ENCODE data around the gene FBXL19. TPM values are rescaled to one million over a fixed set of nuclear protein-coding genes. Genes with fewer than 3 reads are reported as not detected.

The FBXL19 gene
- total and polyA plus RNA-seq, 2 of the 8 experiments (the other 6 are each of a cell fraction or from before 2014, with no cell fraction given) = 47.2 to 72.2 TPM

- Histone ChIP-seq H2BK15ac (ENCODE audit: low read length) (no peak overlapping the region), H3K4ac (replicated peaks; ENCODE audit: insufficient read length, low read depth, low read length) (no peak overlapping the region), H3K4me2 (ENCODE audit: insufficient read depth in 1 of 2, low read depth in 2 of 2, low read length in 2 of 2) (no peak overlapping the region), H3K4me3 (ENCODE audit: extremely low read depth in 1 of 4, insufficient read depth in 2 of 4, low read depth in 3 of 4, low read length in 4 of 4) (no peak overlapping the region), H2BK120ac (replicated peaks; ENCODE audit: low read depth, low read length) (no peak overlapping the region), H4K20me1 (replicated peaks in 1 of 2; ENCODE audit: control insufficient read depth in 1 of 2, insufficient read depth in 2 of 2, low read length in 2 of 2) (peaks cover 3 to 5% of the 10 kb centered on the region in 2 experiments), H3K79me2 (ENCODE audit: control insufficient read depth in 1 of 2, insufficient read depth in 2 of 2, low read length in 2 of 2) (peaks cover 0 to 10% of the 10 kb centered on the region in 2 experiments; a peak in 2 of 4 replicates), H2AFZ (ENCODE audit: low read length) (no peak overlapping the region), H3K27ac (ENCODE audit: low read depth, low read length) (no peak overlapping the region), H2BK12ac (ENCODE audit: low read depth, low read length) (no peak overlapping the region), H3K23me2 (ENCODE audit: low read depth, low read length) (peaks cover 3% of the 10 kb centered on the region; the same call in 1 of the 2 replicates), H3K9me3 (ENCODE audit: insufficient read depth in 2 of 2, low read depth in 1 of 2, low read length in 1 of 2) (no peaks in the 10 kb centered on the region), H3K36me3 (ENCODE audit: control insufficient read depth in 2 of 4, insufficient read depth in 4 of 4, low read length in 3 of 4) (peaks cover 8 to 42% (median 26%) of the 10 kb centered on the region in 4 experiments; a peak in 7 of 8 replicates), H3K9ac (replicated peaks in 1 of 4; ENCODE audit: extremely low read depth in 1 of 4, low read depth in 3 of 4, low read length in 3 of 4) (no peak overlapping the region), H3K79me1 (ENCODE audit: low read depth, low read length) (peaks cover 7% of the 10 kb centered on the region), H3K23ac (ENCODE audit: insufficient read length) (no peak overlapping the region), H4K91ac (replicated peaks; ENCODE audit: insufficient read length, low read length) (no peak overlapping the region), H3K56ac (replicated peaks; ENCODE audit: insufficient read length, low read depth, low read length) (no peak overlapping the region), H2BK20ac (ENCODE audit: low read length) (no peak overlapping the region), H4K5ac (ENCODE audit: insufficient read length, low read depth, low read length) (no peak overlapping the region), H3K18ac (ENCODE audit: extremely low read depth, low read length) (no peak overlapping the region), H2BK5ac (ENCODE audit: low read depth, low read length) (no peak overlapping the region), H3K14ac (ENCODE audit: insufficient read length) (no peak overlapping the region), H3K4me1 (replicated peaks in 1 of 4; ENCODE audit: control insufficient read depth in 3 of 4, insufficient read depth in 4 of 4, low read length in 3 of 4) (peaks cover 0 to 9% (median 2%) of the 10 kb centered on the region in 4 experiments; a peak in 4 of 7 replicates), H2AK5ac (ENCODE audit: low read depth, low read length) (no peak overlapping the region), H3K27me3 (replicated peaks in 1 of 4; ENCODE audit: control insufficient read depth in 3 of 4, extremely low read depth in 1 of 4, insufficient read depth in 3 of 4, low read length in 3 of 4) (no peaks in the 10 kb centered on the region), H4K8ac (ENCODE audit: extremely low read depth, insufficient read depth, low read length) (peak overlapping the region; percentile 38; the same call in 1 of the 2 replicates)
- FAIRE-seq = no peak
- ChIA-PET CTCF (ENCODE audit: partially characterized antibody) (interaction anchor here (0.6 to 4.4 kb wide), 3 partner anchors 14 to 1956 kb away, joined by 3 to 33 read pairs (median 3); no protein-coding TSS in a partner anchor), POLR2A (ENCODE audit: partially characterized antibody) (interaction anchor here (0.8 to 8.2 kb wide), 4 partner anchors 9 to 106 kb away, joined by 3 to 105 read pairs (median 4); no protein-coding TSS in a partner anchor)
- TF ChIP-seq SRF (IDR thresholded peaks at IDR 0.05; ENCODE audit: low read depth, low read length) (no peak), HDAC2 (IDR thresholded peaks at IDR 0.05; ENCODE audit: borderline replicate concordance in 1 of 2, low read depth in 2 of 2, low read length in 2 of 2) (no peak), SAP30 (IDR thresholded peaks at IDR 0.05; ENCODE audit: insufficient read depth, insufficient replicate concordance, low read length) (no peak), CHD2 (IDR thresholded peaks at IDR 0.05; ENCODE audit: low read length) (no peak), USF2 (IDR thresholded peaks at IDR 0.05; ENCODE audit: low read length) (no peak), NRF1 (IDR thresholded peaks at IDR 0.05; ENCODE audit: low read depth, low read length) (no peak), RXRA (IDR thresholded peaks at IDR 0.05; ENCODE audit: insufficient read depth, low read depth, low read length) (no peak), KDM1A (IDR thresholded peaks at IDR 0.05; ENCODE audit: borderline replicate concordance, low read length) (no peak)
- DNase-seq (ENCODE audit: low read depth in 1 of 2, low spot score in 2 of 2) = no peak
- 93% methylated on average over 6 of the region's 11 CpGs; no CpG with 5 or more reads in 1 of the 2 experiments for WGBS, 2 experiments (ENCODE audit: extremely low coverage in 1 of 2, insufficient coverage in 1 of 2, insufficient read length in 1 of 2, insufficient replicate concordance in 2 of 2, low coverage in 1 of 2, low lambda C conversion rate in 2 of 2, missing lambda C conversion rate in 1 of 2)
Observed at GRCh38 chr16:30928390-30928789, 5.0 kb downstream of the FBXL19 start.
